Activated naive CD4-positive, alpha-beta T cell treated with anti-CD3 and anti-CD28 coated beads, Interleukin-2, amount 50 U/mL, for 24 hours (primary cell): ENCODE measurements around the gene KCNIP4.

Experiments used
- H3K27ac Mint-ChIP-seq: one replicate; pipeline ENCODE4 v1.8.0; 2021; ENCODE audit warnings: mild to moderate bottlenecking, mixed read lengths
- H3K27me3 Mint-ChIP-seq: one replicate; pipeline ENCODE4 v1.8.0; 2021; ENCODE audit warnings: mixed read lengths
- H3K36me3 Mint-ChIP-seq: one replicate; pipeline ENCODE4 v1.8.0; 2021; ENCODE audit warnings: mixed read lengths
- H3K4me1 Mint-ChIP-seq: one replicate; pipeline ENCODE4 v1.8.0; 2021; ENCODE audit warnings: mixed read lengths
- H3K4me3 Mint-ChIP-seq: one replicate; pipeline ENCODE4 v1.8.0; 2021; ENCODE audit warnings: mild to moderate bottlenecking, mixed read lengths
- H3K9me3 Mint-ChIP-seq: one replicate; pipeline ENCODE4 v1.8.0; 2021; ENCODE audit warnings: mixed read lengths

Gene KCNIP4

DNA sequence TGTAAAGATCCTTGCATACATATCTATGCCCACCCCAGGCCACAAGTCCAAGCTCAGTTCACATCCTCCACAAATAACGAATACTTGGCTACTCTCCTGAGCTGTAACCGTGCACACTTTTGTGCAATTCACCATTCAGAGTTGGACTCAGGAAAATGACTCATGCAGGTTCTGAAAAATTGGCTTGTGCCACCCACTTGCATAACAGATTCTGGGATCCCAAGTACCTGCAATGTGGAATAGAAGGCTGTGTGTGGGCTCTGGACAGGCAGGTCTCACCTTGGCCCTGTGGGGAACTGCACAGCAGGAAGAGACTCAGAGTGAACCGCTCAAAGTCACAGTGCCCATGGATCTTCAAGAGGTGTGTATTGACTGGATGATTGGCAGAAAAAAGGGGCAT is 745.6 kb downstream of the KCNIP4 start:
- Mint-ChIP-seq H3K27ac (no peak overlapping the region), H3K4me1 (no peaks in the 10 kb centered on the region), H3K27me3 (no peaks in the 10 kb centered on the region), H3K36me3 (no peaks in the 10 kb centered on the region), H3K4me3 (no peak overlapping the region), H3K9me3 (no peaks in the 10 kb centered on the region)

DNA sequence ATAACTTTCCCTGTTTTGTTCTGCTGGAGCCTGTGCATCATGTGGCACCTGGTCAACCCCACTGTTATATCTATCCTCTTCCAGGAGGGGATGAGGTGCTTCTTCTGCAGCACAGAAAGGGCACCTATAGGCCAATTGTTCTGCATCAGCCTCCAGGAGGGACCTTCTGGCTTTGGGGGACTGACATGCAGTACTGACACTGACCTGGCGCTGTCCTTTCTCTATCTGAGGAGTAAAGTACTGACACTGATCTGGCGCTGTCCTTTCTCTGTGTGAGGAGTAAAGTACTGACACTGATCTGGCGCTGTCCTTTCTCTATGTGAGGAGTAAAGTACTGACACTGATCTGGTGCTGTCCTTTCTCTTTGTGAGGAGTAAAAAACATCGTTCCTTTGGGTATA is 749.9 kb downstream of the KCNIP4 start:
- no peaks in the 10 kb centered on the region for H3K36me3 Mint-ChIP-seq
- no peaks in the 10 kb centered on the region for H3K4me1 Mint-ChIP-seq
- H3K27ac Mint-ChIP-seq = no peak overlapping the region
- no peaks in the 10 kb centered on the region for H3K27me3 Mint-ChIP-seq
- no peak overlapping the region for H3K4me3 Mint-ChIP-seq
- no peaks in the 10 kb centered on the region for H3K9me3 Mint-ChIP-seq

DNA sequence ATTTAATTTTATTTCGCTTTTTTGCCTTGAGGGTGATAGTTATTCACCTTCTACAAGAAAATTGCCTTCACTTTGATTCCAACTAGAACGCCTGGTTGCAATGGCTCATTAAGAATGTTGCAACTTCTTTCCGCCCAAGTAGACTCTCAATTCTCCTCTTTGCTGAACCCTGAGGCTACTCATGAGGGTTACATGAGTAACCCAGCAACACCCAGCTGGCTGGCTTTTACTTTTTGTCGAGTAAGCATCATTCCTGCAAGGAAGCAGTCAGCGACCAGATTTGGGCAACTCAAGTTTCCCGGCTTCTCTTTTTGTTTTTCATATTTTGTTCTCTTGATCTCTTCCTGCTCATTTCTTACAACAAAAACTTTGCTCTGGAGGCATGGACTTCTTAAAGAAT is 752.9 kb downstream of the KCNIP4 start:
- Mint-ChIP-seq H3K9me3 (no peaks in the 10 kb centered on the region), H3K4me1 (no peaks in the 10 kb centered on the region), H3K36me3 (no peaks in the 10 kb centered on the region), H3K4me3 (no peak overlapping the region), H3K27me3 (no peaks in the 10 kb centered on the region), H3K27ac (no peak overlapping the region)

DNA sequence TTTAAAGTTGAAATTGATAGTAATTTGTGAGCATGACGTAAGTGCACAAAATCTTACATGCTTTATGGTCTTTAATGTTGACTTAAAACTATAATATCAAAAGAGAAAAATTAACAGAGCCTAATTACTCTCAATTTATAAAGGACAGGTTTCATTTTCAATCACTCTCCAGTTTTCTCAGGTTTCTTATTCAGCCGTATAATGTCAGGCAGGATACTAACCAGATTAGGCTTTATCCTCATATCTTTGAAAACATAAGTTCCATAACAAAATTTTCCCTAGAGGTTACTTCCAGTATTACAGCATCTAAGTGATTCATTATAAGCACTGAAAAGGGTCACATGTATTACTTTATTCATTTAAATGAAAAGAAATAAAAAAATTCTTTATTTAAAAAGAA is 756.2 kb downstream of the KCNIP4 start:
- H3K27me3 Mint-ChIP-seq = peaks cover 1% of the 10 kb centered on the region
- H3K36me3 Mint-ChIP-seq = no peaks in the 10 kb centered on the region
- H3K9me3 Mint-ChIP-seq = no peaks in the 10 kb centered on the region
- no peak overlapping the region for H3K4me3 Mint-ChIP-seq
- no peak overlapping the region for H3K27ac Mint-ChIP-seq
- H3K4me1 Mint-ChIP-seq = no peaks in the 10 kb centered on the region

DNA sequence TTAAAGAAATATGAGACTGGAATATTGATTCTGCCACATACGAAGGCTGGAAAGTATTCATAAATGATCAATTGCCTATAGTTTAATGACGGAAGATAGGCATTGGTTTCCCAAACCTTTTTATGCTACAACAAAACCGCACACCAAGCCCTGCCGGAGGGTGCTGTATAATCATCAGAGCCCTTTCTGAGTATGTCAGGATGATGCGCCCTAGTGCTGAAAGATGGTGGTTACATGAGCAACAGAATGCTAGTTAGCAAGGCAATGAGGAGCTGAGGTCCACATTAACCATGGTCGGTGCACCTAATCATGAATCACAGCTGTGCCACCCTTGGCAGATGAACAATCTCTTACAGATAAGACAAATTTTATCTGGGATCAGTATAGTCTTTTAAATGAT is 757.3 kb downstream of the KCNIP4 start:
- H3K36me3 Mint-ChIP-seq = no peaks in the 10 kb centered on the region
- H3K27ac Mint-ChIP-seq = no peak overlapping the region

DNA sequence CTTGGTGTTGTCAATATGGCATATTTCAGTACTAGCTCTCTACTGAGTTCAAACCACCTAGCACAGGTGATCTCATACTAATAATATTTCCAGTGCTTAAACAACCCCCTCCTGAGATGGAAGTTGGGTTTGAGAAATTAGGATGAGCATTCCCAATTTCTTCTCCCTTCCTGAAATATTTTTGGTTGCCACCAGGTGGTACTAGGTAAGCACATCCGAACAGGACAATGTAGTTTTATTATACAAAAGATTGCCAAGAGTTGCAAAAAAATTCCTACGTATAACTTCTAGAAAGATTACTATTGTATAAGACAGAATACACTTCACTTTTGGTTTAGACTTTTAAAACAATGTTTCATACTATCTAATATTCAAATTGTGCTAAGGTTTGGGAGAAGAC is 763.8 kb downstream of the KCNIP4 start:
- Mint-ChIP-seq H3K4me1 (no peaks in the 10 kb centered on the region), H3K27me3 (peaks cover 6% of the 10 kb centered on the region), H3K9me3 (peaks cover 5% of the 10 kb centered on the region), H3K36me3 (no peaks in the 10 kb centered on the region), H3K27ac (no peak overlapping the region), H3K4me3 (no peak overlapping the region)

More for the DNA sequence above, 757.3 kb downstream of the KCNIP4 start:
- H3K4me3 Mint-ChIP-seq = no peak overlapping the region
- peaks cover 1% of the 10 kb centered on the region for H3K27me3 Mint-ChIP-seq
- no peaks in the 10 kb centered on the region for H3K4me1 Mint-ChIP-seq
- no peaks in the 10 kb centered on the region for H3K9me3 Mint-ChIP-seq

DNA sequence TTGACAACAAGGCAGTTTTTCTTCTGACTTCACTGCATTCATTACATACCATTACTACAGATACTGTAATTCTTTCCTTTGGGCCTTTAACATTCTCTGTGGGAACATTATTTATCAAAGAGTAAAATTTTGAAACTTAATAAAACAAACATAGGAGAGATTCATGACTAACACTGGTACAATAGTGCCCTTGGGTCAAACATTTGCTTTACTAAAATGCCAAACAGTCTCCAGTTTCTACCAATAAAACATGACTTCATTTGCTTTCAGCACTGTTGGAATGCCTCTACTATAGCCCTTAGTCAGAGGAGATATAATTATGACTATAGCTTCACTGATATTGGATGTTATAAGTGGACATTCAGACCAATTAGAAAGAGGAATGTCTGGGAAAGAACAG is 766.9 kb downstream of the KCNIP4 start:
- Mint-ChIP-seq H3K4me3 (no peak overlapping the region), H3K27ac (no peak overlapping the region), H3K27me3 (peaks cover 5% of the 10 kb centered on the region), H3K9me3 (peaks cover 5% of the 10 kb centered on the region), H3K36me3 (no peaks in the 10 kb centered on the region), H3K4me1 (no peaks in the 10 kb centered on the region)

DNA sequence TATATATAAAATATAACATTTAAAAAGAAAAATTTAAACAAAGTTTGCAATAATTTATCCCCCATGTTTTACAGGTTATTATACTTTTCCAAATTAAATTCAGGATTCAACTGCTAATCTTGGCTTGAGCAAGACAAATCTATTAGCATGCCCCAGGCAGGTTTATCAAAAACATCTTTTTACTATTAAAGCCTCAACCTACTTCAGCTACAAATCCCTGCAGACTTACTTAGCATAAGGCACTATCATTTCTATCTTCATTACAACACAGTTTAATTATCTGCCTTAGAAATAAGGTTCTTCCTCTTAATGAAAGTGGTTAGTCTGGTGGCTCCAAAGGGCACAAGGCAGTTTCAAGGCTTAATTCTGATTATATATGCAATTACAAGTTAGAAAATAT is 770.7 kb downstream of the KCNIP4 start:
- no peaks in the 10 kb centered on the region for H3K36me3 Mint-ChIP-seq
- no peak overlapping the region for H3K27ac Mint-ChIP-seq
- H3K27me3 Mint-ChIP-seq = no peaks in the 10 kb centered on the region
- H3K9me3 Mint-ChIP-seq = no peaks in the 10 kb centered on the region
- H3K4me3 Mint-ChIP-seq = no peak overlapping the region
- no peaks in the 10 kb centered on the region for H3K4me1 Mint-ChIP-seq

DNA sequence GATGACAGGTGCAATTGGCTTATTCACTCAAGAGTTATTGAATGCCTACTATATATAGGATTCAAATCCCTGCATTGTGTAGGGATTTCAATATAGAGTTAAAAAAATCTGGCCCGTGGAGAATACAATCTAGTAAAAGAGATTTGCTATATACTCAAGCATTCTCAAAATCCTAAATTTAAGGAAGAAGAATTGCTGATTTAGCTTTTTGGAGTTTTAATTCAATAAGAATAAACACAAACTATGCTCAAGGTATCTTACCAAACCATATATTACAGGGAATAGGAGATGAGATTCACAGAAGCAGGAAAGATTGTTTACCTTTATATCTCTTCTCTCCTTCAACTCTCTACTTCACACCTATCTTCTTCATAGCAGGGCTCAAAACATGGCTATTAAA is 771.5 kb downstream of the KCNIP4 start:
- no peaks in the 10 kb centered on the region for H3K4me1 Mint-ChIP-seq
- H3K27ac Mint-ChIP-seq = no peak overlapping the region
- no peak overlapping the region for H3K4me3 Mint-ChIP-seq
- H3K9me3 Mint-ChIP-seq = no peaks in the 10 kb centered on the region
- no peaks in the 10 kb centered on the region for H3K27me3 Mint-ChIP-seq
- H3K36me3 Mint-ChIP-seq = no peaks in the 10 kb centered on the region

DNA sequence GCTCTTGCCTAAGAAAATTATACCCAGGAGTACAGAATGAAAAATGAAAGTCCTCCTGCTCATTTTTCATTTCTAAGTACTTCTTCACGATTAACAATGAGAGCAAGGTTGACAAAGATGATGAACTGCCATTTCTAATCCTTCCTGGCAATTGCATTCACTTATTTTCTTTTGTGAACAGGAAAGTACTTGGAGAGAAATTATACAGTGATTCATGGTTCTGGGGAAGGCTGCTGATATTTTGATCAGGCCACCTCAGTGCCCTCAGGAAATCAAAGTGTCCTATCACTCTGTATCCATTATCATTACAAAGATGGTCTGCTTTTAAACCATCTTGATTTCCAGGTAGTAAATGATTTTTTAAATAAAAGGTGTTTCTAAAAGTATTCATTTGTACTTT is 780.9 kb downstream of the KCNIP4 start:
- no peak overlapping the region for H3K4me3 Mint-ChIP-seq
- H3K27me3 Mint-ChIP-seq = no peaks in the 10 kb centered on the region
- H3K36me3 Mint-ChIP-seq = no peaks in the 10 kb centered on the region
- H3K9me3 Mint-ChIP-seq = no peaks in the 10 kb centered on the region
- no peak overlapping the region for H3K27ac Mint-ChIP-seq
- H3K4me1 Mint-ChIP-seq = no peaks in the 10 kb centered on the region

DNA sequence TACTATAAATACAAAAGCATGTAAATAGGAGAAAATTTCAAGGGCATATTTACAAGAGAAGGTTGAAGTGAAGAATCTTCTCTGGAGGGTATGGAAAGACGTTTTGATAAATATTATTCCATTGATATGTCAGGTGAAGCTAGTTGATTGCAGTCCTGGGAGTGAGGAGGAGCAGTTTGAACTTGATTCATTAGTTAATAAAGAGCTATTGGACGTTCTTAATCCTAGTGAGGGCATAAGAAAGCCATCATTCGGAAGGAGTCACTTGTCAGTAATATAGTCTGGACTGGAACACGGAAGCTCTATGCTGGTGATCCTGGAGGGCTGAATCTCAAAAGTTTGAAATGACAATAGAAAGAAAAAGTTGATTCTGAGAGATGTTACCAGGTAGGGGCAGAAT is 793.2 kb downstream of the KCNIP4 start:
- peaks cover 3% of the 10 kb centered on the region for H3K36me3 Mint-ChIP-seq
- H3K4me1 Mint-ChIP-seq = no peaks in the 10 kb centered on the region
- no peaks in the 10 kb centered on the region for H3K27me3 Mint-ChIP-seq
- no peak overlapping the region for H3K4me3 Mint-ChIP-seq
- no peak overlapping the region for H3K27ac Mint-ChIP-seq
- peaks cover 9% of the 10 kb centered on the region for H3K9me3 Mint-ChIP-seq

DNA sequence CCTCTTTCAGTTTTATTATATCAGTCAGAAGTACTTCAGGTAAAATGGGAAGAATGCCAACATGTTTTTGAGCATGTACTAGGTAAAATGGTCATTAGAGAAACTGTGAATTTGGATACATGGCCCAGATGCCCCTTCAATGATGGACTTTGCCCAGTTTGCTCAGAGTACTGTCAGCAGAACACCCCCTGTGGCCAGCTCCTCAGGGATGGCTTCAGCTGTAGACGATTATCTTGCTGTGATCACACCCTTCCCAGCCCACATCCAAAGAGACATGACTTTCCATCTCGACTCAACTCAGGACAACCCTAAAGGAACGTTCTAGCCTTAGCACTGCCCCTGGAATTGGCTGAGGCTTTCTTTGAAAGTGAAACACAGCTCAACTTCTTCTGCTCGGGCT is 809.2 kb downstream of the KCNIP4 start:
- no peaks in the 10 kb centered on the region for H3K9me3 Mint-ChIP-seq
- H3K4me3 Mint-ChIP-seq = no peak overlapping the region
- no peaks in the 10 kb centered on the region for H3K4me1 Mint-ChIP-seq

DNA sequence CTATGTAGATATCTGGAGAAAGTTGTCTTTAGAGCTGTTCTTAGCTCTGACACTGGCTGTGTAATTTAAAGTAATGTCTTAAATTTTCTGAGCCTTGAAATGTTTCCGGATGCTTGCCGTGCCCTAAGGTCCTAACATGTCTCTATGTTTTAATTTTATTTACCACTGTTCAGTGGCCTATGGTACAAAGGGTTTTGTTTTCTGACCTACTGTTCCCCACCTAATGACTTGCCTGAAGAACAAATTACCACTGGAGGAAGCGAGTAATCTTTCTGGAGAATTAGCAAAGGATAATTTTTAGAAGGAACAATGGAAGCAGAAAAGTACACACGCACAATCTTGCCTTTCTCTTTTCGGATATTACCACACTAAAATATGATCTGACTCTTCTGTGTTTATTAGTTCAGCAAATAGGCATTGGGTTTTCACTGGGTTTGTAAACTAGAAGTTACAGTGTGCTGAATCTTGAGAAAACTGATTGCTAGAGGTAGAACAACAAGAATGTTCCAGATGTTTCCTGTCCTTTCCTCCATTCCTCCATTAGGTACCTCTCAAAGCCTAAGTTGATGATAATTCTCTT is 812.4 kb downstream of the KCNIP4 start:
- peaks cover 3% of the 10 kb centered on the region for H3K4me1 Mint-ChIP-seq
- H3K27ac Mint-ChIP-seq = no peak overlapping the region
- H3K4me3 Mint-ChIP-seq = no peak overlapping the region
- H3K36me3 Mint-ChIP-seq = no peaks in the 10 kb centered on the region
- H3K27me3 Mint-ChIP-seq = no peaks in the 10 kb centered on the region
- no peaks in the 10 kb centered on the region for H3K9me3 Mint-ChIP-seq

More for the DNA sequence above, 809.2 kb downstream of the KCNIP4 start:
- Mint-ChIP-seq H3K27ac (no peak overlapping the region), H3K27me3 (no peaks in the 10 kb centered on the region), H3K36me3 (no peaks in the 10 kb centered on the region)

DNA sequence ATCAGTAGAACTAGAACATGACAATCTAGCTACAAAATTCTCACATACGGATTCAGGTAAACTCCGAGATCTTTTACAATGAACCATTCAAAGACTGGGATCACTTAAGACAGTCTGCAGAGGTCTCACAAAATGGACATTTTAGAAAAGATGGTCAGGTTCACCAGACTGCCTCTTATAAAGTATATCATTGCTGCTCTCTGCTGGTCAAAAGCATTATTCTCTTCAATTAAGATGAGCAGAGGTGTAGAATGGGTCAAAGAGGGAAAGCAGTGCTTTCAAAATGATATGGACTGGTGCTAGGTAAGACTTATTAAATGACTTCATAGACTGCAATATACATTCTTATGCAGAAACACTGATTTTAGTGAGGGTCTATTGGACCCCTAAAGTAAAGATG is 813.6 kb downstream of the KCNIP4 start:
- Mint-ChIP-seq H3K4me3 (no peak overlapping the region), H3K36me3 (no peaks in the 10 kb centered on the region), H3K27ac (no peak overlapping the region), H3K9me3 (no peaks in the 10 kb centered on the region), H3K4me1 (peaks cover 3% of the 10 kb centered on the region), H3K27me3 (no peaks in the 10 kb centered on the region)

DNA sequence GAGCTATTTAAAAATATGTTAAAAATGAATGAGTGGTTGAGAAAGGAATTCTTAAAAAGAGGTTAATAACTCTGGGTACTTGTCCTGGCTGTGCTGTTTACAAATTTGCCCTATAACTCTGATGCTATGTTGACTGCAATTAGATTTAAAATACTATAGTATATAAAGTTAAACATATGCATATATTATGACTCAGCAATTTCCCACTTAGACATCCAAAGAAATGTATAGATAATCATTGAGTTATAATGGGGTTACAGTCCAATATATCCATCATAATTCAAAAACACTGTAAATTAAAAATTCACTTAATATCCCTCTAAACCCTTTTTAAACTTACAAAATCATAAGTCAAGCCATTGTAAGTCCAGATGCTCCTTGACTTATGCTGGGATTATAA is 818.0 kb downstream of the KCNIP4 start:
- Mint-ChIP-seq H3K27ac (no peak overlapping the region), H3K27me3 (no peaks in the 10 kb centered on the region), H3K4me3 (no peak overlapping the region), H3K36me3 (no peaks in the 10 kb centered on the region), H3K4me1 (peaks cover 3% of the 10 kb centered on the region), H3K9me3 (no peaks in the 10 kb centered on the region)

DNA sequence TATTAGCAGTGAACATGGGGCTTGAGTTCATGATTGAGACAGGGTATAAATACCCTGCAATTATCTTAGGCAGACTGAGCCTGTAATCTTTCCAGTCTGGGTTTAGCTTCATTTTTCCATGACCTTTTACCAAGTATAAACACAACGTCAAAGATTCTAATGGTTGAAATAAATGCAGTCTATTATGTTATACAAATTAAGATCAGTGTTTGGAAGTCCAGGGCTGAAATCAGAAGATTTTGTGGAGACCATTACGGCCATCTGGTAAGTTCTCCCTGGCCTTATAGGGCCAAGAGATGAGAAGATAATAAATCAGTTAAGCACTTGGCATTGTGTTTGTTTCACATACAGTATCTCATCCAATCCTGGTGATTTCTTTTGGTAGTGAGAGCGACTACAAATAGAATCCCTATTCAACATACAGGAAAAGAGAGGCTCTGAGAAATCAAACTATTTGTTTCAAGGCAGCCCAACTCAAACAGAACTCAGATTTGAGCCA is 822.5 kb downstream of the KCNIP4 start:
- no peak overlapping the region for H3K4me3 Mint-ChIP-seq

DNA sequence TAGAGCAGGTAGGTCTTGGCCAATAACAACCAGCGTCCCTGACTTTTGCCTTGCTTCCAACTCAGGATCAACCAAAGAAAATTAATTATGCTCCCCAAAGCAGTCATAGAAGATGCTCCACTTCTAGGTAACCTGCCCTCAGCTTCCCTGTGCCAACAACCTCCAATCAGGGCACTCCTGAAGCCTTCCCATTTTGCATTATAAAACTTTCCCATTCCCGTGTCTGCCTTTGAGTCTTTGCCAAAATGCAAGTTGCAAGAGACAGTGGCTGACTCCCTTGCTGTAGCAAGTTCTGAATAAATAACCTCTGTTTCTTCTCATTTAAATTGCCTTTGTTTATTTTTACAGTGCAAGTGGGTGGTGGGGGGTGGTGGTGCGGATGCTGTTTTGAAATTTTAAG is 830.3 kb downstream of the KCNIP4 start:
- Mint-ChIP-seq H3K27me3 (no peaks in the 10 kb centered on the region), H3K4me3 (no peak overlapping the region), H3K9me3 (no peaks in the 10 kb centered on the region), H3K36me3 (no peaks in the 10 kb centered on the region), H3K4me1 (no peaks in the 10 kb centered on the region), H3K27ac (no peak overlapping the region)

More for the DNA sequence above, 822.5 kb downstream of the KCNIP4 start:
- Mint-ChIP-seq H3K27ac (no peak overlapping the region), H3K27me3 (no peaks in the 10 kb centered on the region), H3K4me1 (no peaks in the 10 kb centered on the region), H3K36me3 (no peaks in the 10 kb centered on the region), H3K9me3 (peaks cover 5% of the 10 kb centered on the region)
